Measurements from ENCODE around the gene DUSP12. TPM values are rescaled to one million over a fixed set of nuclear protein-coding genes. Genes with fewer than 3 reads are reported as not detected.

DUSP12 gene
- total and polyA plus RNA-seq, 9 of the 15 experiments (the other 6 are each of a cell fraction or from before 2014, with no cell fraction given): 10.4 to 81.4 (median 43.6) TPM

GRCh38 chr1:161771973-161772372, 22.4 kb downstream of the DUSP12 start:
- intact Hi-C loops (cut with micrococcal nuclease): no loop called here
- no peak overlapping the region for H3K27ac ChIP-seq (ENCODE audit: extremely low read depth, low read depth, low read length)
- no peak for DNase-seq (ENCODE audit: extremely low read depth in 1 of 4, low spot score in 3 of 4)
- H3K27me3 ChIP-seq (ENCODE audit: control insufficient read depth in 2 of 2, insufficient read depth in 2 of 2, low read length in 2 of 2): no peaks in the 10 kb centered on the region
- peaks cover 11% of the 10 kb centered on the region for H3K36me3 ChIP-seq (ENCODE audit: control insufficient read depth, insufficient read depth, low read length)
- no peak overlapping the region for H3K4me2 ChIP-seq (ENCODE audit: insufficient read depth, low read length)
- H3K4me1 ChIP-seq (replicated peaks in 1 of 2; ENCODE audit: control insufficient read depth in 2 of 2, insufficient read depth in 2 of 2, low read length in 2 of 2): peaks cover 3 to 26% of the 10 kb centered on the region in 2 experiments; a peak in 3 of 5 replicates
- 83% methylated on average over 2 of the region's 2 CpGs for WGBS (ENCODE audit: insufficient coverage, low coverage, missing lambda C conversion rate)
- ATAC-seq: no peak
- peaks cover 95% of the 10 kb centered on the region for H3K79me2 ChIP-seq (ENCODE audit: control insufficient read depth, insufficient read depth, low read length)
- peaks cover 15% of the 10 kb centered on the region for H4K20me1 ChIP-seq (replicated peaks; ENCODE audit: control insufficient read depth, insufficient read depth, low read length)
- H3K9ac ChIP-seq (ENCODE audit: insufficient read depth in 1 of 2, low read depth in 2 of 2, low read length in 2 of 2): no peak overlapping the region
- no peak overlapping the region for H3K4me3 ChIP-seq
- no TSS peak for BruUV-seq (replicated peaks)
- POLR2A ChIA-PET: interaction anchor here (0.7 to 2.0 kb wide), 2 partner anchors 22 to 1363 kb away, joined by 3 to 5 read pairs; partner anchors contain the start of gene DUSP12
- FAIRE-seq: no peak
- H3K9me3 ChIP-seq (replicated peaks; ENCODE audit: control insufficient read depth, insufficient read depth, low read depth, low read length): no peaks in the 10 kb centered on the region
- TF ChIP-seq CBFA2T2 (conservative IDR thresholded peaks at IDR 0.05) (no peak), RBM34 (IDR thresholded peaks at IDR 0.05; ENCODE audit: borderline replicate concordance, insufficient read depth, low read length) (no peak), ZNF75A (CRISPR knock-in tag; IDR thresholded peaks at IDR 0.05) (no peak), EZH2 (IDR thresholded peaks at IDR 0.05; ENCODE audit: borderline replicate concordance, low read depth, low read length) (no peak), RBM22 (IDR thresholded peaks at IDR 0.05; ENCODE audit: low read depth, low read length, poor library complexity, severe bottlenecking) (no peak), ZNF699 (CRISPR knock-in tag; IDR thresholded peaks at IDR 0.05; ENCODE audit: insufficient replicate concordance) (no peak), TSHZ1 (CRISPR knock-in tag; IDR thresholded peaks at IDR 0.05) (no peak), ZEB2 (IDR thresholded peaks at IDR 0.05) (no peak), SAFB (IDR thresholded peaks at IDR 0.05; ENCODE audit: borderline replicate concordance, low read depth, low read length) (no peak), HMGXB4 (CRISPR knock-in tag; IDR thresholded peaks at IDR 0.05) (no peak), TEAD2 (tag; IDR thresholded peaks at IDR 0.05) (no peak), CBFB (CRISPR knock-in tag; IDR thresholded peaks at IDR 0.05) (no peak)
- CTCF ChIA-PET (ENCODE audit: low intra/inter-chr PET ratio): no interaction called here
- in situ Hi-C loops (cut with MboI): no loop called here
- no peak overlapping the region for H2AFZ ChIP-seq (ENCODE audit: low read depth, low read length)
- H3K9me1 ChIP-seq (ENCODE audit: control insufficient read depth, insufficient read depth, low read length): no peaks in the 10 kb centered on the region
